Subcutaneous abdominal adipose tissue (tissue), 5 donors: ENCODE measurements around the gene HRH1.

ENCODE experiments used
- H3K27ac ChIP-seq: one replicate; pipeline ENCODE4 v1.7.0; 2013; ENCODE audit warnings: low read depth, mild to moderate bottlenecking, inconsistent platforms, low read length, moderate library complexity
- H3K27me3 ChIP-seq, 5 donors: one replicate each; pipeline ENCODE4 v1.7.0; 2013; ENCODE audit warnings: low read length in 5 of 5, inconsistent platforms in 1 of 5; ENCODE audit not compliant: control insufficient read depth in 5 of 5, insufficient read depth in 4 of 5
- H3K36me3 ChIP-seq, 5 donors: one replicate each; pipeline ENCODE4 v1.7.0; 2013; ENCODE audit warnings: low read length in 5 of 5; ENCODE audit not compliant: control insufficient read depth in 5 of 5, insufficient read depth in 5 of 5
- H3K4me1 ChIP-seq, 5 donors: one replicate each; pipeline ENCODE4 v1.7.0; 2013; ENCODE audit warnings: low read length in 5 of 5, mild to moderate bottlenecking in 3 of 5, moderate library complexity in 1 of 5; ENCODE audit not compliant: control insufficient read depth in 5 of 5, insufficient read depth in 5 of 5
- H3K4me3 ChIP-seq, 5 donors: one replicate each; pipeline ENCODE4 v1.7.0; 2013; ENCODE audit warnings: low read length in 5 of 5, low read depth in 1 of 5
- H3K9ac ChIP-seq, 5 donors: one replicate each; pipeline ENCODE4 v1.7.0; 2013; ENCODE audit warnings: low read length in 5 of 5, mild to moderate bottlenecking in 4 of 5, moderate library complexity in 3 of 5
- H3K9me3 ChIP-seq, 5 donors: one replicate each; pipeline ENCODE4 v1.7.0; 2013; ENCODE audit warnings: low read length in 5 of 5; ENCODE audit not compliant: control insufficient read depth in 5 of 5
- donor health status: healthy.
- donor health status: healthy.
- donor health status: healthy.
- donor health status: healthy.
- donor health status: healthy.

The HRH1 gene

GRCh38 chr3:11140713-11141104 is 13.6 kb upstream of the HRH1 start:
- Histone ChIP-seq H3K9ac (no peak overlapping the region), H3K4me3 (no peak overlapping the region), H3K27ac (no peak overlapping the region), H3K27me3 (peaks cover 0 to 11% (median 10%) of the 10 kb centered on the region in 5 donors), H3K4me1 (peaks cover 5 to 15% (median 12%) of the 10 kb centered on the region in 5 donors), H3K9me3 (no peaks in the 10 kb centered on the region), H3K36me3 (no peaks in the 10 kb centered on the region)

- Histone ChIP-seq H3K4me3 (no peak overlapping the region), H3K27ac (no peak overlapping the region), H3K9me3 (no peaks in the 10 kb centered on the region), H3K27me3 (peaks cover 0 to 11% (median 3%) of the 10 kb centered on the region in 5 donors), H3K9ac (no peak overlapping the region), H3K4me1 (peaks cover 3 to 14% (median 12%) of the 10 kb centered on the region in 5 donors), H3K36me3 (no peaks in the 10 kb centered on the region)
These were observed 10.8 kb upstream of the HRH1 start for GRCh38 chr3:11143476-11143875.

DNA sequence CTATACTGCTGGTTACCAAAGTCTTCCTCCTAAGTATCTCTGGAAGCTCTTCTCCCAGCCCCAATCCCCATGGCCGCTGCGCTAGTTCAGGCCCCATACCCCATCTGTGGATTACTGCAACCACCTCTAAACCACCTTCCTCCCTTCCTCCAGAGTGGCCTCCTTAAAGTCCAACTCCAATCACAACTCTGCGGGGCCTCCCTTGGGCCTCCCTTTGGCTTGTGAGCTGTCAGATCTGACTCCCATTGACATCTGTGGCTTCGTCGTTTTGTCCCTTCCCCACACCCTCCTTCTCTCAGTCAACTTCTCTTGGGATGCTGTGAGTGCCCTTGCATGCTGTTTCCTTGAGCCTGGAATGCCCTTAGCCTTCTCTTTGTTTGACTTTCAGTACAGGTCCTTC is 9.3 kb upstream of the HRH1 start:
- H3K27ac ChIP-seq, result no peak overlapping the region
- no peak overlapping the region for H3K4me3 ChIP-seq
- peaks cover 2 to 10% (median 7%) of the 10 kb centered on the region in 5 donors for H3K4me1 ChIP-seq
- peaks cover 0 to 10% (median 3%) of the 10 kb centered on the region in 5 donors for H3K27me3 ChIP-seq
- no peak overlapping the region for H3K9ac ChIP-seq
- H3K36me3 ChIP-seq, result no peaks in the 10 kb centered on the region
- no peaks in the 10 kb centered on the region for H3K9me3 ChIP-seq

GRCh38 chr3:11145888-11146287 is 8.4 kb upstream of the HRH1 start:
- Histone ChIP-seq H3K9me3 (no peaks in the 10 kb centered on the region), H3K9ac (no peak overlapping the region), H3K36me3 (no peaks in the 10 kb centered on the region), H3K27ac (no peak overlapping the region), H3K4me3 (no peak overlapping the region), H3K4me1 (peaks cover 0 to 6% (median 3%) of the 10 kb centered on the region in 5 donors), H3K27me3 (peaks cover 0 to 4% (median 0%) of the 10 kb centered on the region in 5 donors)

- no peaks in the 10 kb centered on the region for H3K36me3 ChIP-seq
- H3K27ac ChIP-seq, result no peak overlapping the region
- H3K4me1 ChIP-seq, result peaks cover 3 to 9% (median 4%) of the 10 kb centered on the region in 5 donors
- H3K9me3 ChIP-seq, result no peaks in the 10 kb centered on the region
- H3K27me3 ChIP-seq, result peaks cover 0 to 7% (median 4%) of the 10 kb centered on the region in 5 donors
- no peak overlapping the region for H3K4me3 ChIP-seq
- H3K9ac ChIP-seq, result no peak overlapping the region
These were observed 7.3 kb upstream of the HRH1 start for GRCh38 chr3:11146773-11147660.

GRCh38 chr3:11150256-11150655 is 4.0 kb upstream of the HRH1 start:
- Histone ChIP-seq H3K9ac (no peak overlapping the region), H3K36me3 (no peaks in the 10 kb centered on the region), H3K4me1 (peaks cover 3 to 24% (median 11%) of the 10 kb centered on the region in 5 donors), H3K27me3 (peaks cover 4 to 22% (median 11%) of the 10 kb centered on the region in 5 donors), H3K27ac (no peak overlapping the region), H3K9me3 (no peaks in the 10 kb centered on the region), H3K4me3 (no peak overlapping the region)

DNA sequence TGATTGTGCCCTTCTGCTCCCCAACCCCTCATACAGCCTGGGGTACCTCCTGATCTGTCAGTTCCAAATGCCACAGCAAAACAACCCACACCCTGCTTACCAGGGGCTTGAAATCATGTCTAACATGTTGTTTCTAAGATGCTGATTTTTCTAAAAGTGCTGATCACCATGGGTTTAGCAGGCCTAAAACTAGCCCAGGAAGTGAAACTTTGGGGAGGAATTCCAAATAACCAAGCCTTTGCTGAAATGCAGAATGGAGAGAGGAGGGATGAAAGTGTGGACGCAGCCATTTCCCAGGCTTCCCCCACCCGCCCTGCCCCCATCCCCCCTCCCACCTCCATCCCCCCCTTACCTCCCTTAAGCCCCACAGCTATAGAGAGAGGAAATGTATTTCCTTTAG is 2.0 kb upstream of the HRH1 start:
- H3K4me3 ChIP-seq, result no peak overlapping the region
- H3K36me3 ChIP-seq, result no peaks in the 10 kb centered on the region
- peaks cover 4 to 27% (median 12%) of the 10 kb centered on the region in 5 donors for H3K27me3 ChIP-seq

GRCh38 chr3:11154953-11155325 is 646 bp downstream of the HRH1 start:
- Histone ChIP-seq H3K4me1 (peaks cover 3 to 45% (median 14%) of the 10 kb centered on the region in 5 donors), H3K27ac (peak overlapping the region; percentile 46), H3K36me3 (no peaks in the 10 kb centered on the region), H3K4me3 (peak overlapping the region; percentile 61 to 79 (median 72)), H3K27me3 (peaks cover 4 to 27% (median 12%) of the 10 kb centered on the region in 5 donors), H3K9me3 (no peaks in the 10 kb centered on the region), H3K9ac (peak overlapping the region in 3 of 5 donors; percentile 6 to 71 (median 66))

More for the DNA sequence above, 2.0 kb upstream of the HRH1 start:
- no peak overlapping the region for H3K27ac ChIP-seq
- H3K9ac ChIP-seq, result no peak overlapping the region
- peaks cover 3 to 34% (median 11%) of the 10 kb centered on the region in 5 donors for H3K4me1 ChIP-seq
- no peaks in the 10 kb centered on the region for H3K9me3 ChIP-seq

GRCh38 chr3:11155341-11156025 is 1.2 kb downstream of the HRH1 start:
- peak overlapping the region in 3 of 5 donors; percentile 6 to 71 (median 66) for H3K9ac ChIP-seq
- H3K9me3 ChIP-seq, result no peaks in the 10 kb centered on the region
- peaks cover 3 to 51% (median 18%) of the 10 kb centered on the region in 5 donors for H3K4me1 ChIP-seq
- H3K27me3 ChIP-seq, result peaks cover 4 to 27% (median 12%) of the 10 kb centered on the region in 5 donors
- no peaks in the 10 kb centered on the region for H3K36me3 ChIP-seq
- peak overlapping the region; percentile 46 for H3K27ac ChIP-seq
- peak overlapping the region; percentile 61 to 79 (median 72) for H3K4me3 ChIP-seq

- Histone ChIP-seq H3K4me1 (peaks cover 0 to 53% (median 22%) of the 10 kb centered on the region in 5 donors), H3K9ac (peak overlapping the region in 2 of 5 donors; percentile 8 to 71), H3K9me3 (no peaks in the 10 kb centered on the region), H3K27me3 (peaks cover 4 to 27% (median 12%) of the 10 kb centered on the region in 5 donors), H3K27ac (no peak overlapping the region), H3K4me3 (peak overlapping the region in 4 of 5 donors; percentile 65 to 79 (median 74)), H3K36me3 (no peaks in the 10 kb centered on the region)
These were observed 1.7 kb downstream of the HRH1 start for GRCh38 chr3:11156026-11156410.
